Loucy (cell line): ENCODE data around the gene NTNG1.
A peak's percentile ranks its signal among the peaks of the same experiment; 100 is the strongest.

Experiments used
- H2AFZ ChIP-seq: fragments of 200-600 bp; sonication (generic); 2 replicates; pipeline ENCODE4 v1.6.0; 2016; ENCODE audit warnings: antibody characterized with exemption, mild to moderate bottlenecking, low read length, moderate library complexity
- H3F3A ChIP-seq: fragments of 200-600 bp; 2 replicates; pipeline ENCODE4 v1.6.0; 2016; ENCODE audit warnings: antibody characterized with exemption, low read depth, mild to moderate bottlenecking
- H3K27me3 ChIP-seq: fragments of 200-600 bp; sonication (generic); 2 replicates; pipeline ENCODE4 v1.6.1; 2014; ENCODE audit warnings: low read length, mild to moderate bottlenecking; ENCODE audit not compliant: insufficient read depth, poor library complexity, severe bottlenecking
- H3K36me3 ChIP-seq: fragments of 200-600 bp; sonication (generic); 2 replicates; pipeline ENCODE4 v1.6.1; 2016; ENCODE audit warnings: low read length; ENCODE audit not compliant: insufficient read depth
- H3K4me1 ChIP-seq: fragments of 200-600 bp; sonication (generic); 2 replicates; pipeline ENCODE4 v1.5.1; 2014; ENCODE audit warnings: low read length, mild to moderate bottlenecking; ENCODE audit not compliant: insufficient read depth, poor library complexity, severe bottlenecking
- H3K4me2 ChIP-seq: fragments of 200-600 bp; sonication (generic); 2 replicates; pipeline ENCODE4 v1.6.0; 2014; ENCODE audit warnings: antibody characterized with exemption, low read length, low read depth, mild to moderate bottlenecking; ENCODE audit not compliant: poor library complexity, severe bottlenecking
- H3K4me3 ChIP-seq: fragments of 200-600 bp; sonication (generic); 2 replicates; pipeline ENCODE4 v1.5.1; 2014; ENCODE audit warnings: low read length, mild to moderate bottlenecking, mixed read lengths; ENCODE audit not compliant: poor library complexity, severe bottlenecking
- H3K79me2 ChIP-seq: fragments of 200-600 bp; sonication (generic); 2 replicates; pipeline ENCODE4 v1.6.1; 2014; ENCODE audit warnings: low read length; ENCODE audit not compliant: insufficient read depth
- H3K9ac ChIP-seq: fragments of 200-600 bp; sonication (generic); 2 replicates; pipeline ENCODE4 v1.6.0; 2014; ENCODE audit warnings: mild to moderate bottlenecking, low read depth, low read length, moderate library complexity; ENCODE audit not compliant: poor library complexity, severe bottlenecking
- H3K9me2 ChIP-seq: fragments of 200-600 bp; sonication (generic); replicated peaks from 2 replicates; pipeline ENCODE4 v1.6.1; 2016; ENCODE audit warnings: low read depth, low read length, mixed read lengths
- H3K9me3 ChIP-seq: fragments of 200-600 bp; sonication (generic); 2 replicates; pipeline ENCODE4 v1.6.1; 2014; ENCODE audit warnings: mild to moderate bottlenecking, antibody characterized with exemption, low read length, low read depth; ENCODE audit not compliant: insufficient read depth
- H4K20me1 ChIP-seq: fragments of 200-600 bp; sonication (generic); 2 replicates; pipeline ENCODE4 v1.6.0; 2014; ENCODE audit warnings: antibody characterized with exemption, low read length, mild to moderate bottlenecking; ENCODE audit not compliant: insufficient read depth, poor library complexity, severe bottlenecking
- EZH2phosphoT487 ChIP-seq: fragments of 200-600 bp; IDR thresholded peaks from 2 replicates; pipeline ENCODE4 v1.6.1; 2018; ENCODE audit warnings: antibody characterized with exemption, mild to moderate bottlenecking, moderate library complexity, borderline replicate concordance
- TF ChIP-seq, protein P1 (sequence below): fragments of 200-600 bp; sonication (generic); conservative IDR thresholded peaks from 2 replicates; pipeline ENCODE4 v1.5.1; 2014; ENCODE audit warnings: mild to moderate bottlenecking, antibody characterized with exemption, low read length

The NTNG1 gene

DNA sequence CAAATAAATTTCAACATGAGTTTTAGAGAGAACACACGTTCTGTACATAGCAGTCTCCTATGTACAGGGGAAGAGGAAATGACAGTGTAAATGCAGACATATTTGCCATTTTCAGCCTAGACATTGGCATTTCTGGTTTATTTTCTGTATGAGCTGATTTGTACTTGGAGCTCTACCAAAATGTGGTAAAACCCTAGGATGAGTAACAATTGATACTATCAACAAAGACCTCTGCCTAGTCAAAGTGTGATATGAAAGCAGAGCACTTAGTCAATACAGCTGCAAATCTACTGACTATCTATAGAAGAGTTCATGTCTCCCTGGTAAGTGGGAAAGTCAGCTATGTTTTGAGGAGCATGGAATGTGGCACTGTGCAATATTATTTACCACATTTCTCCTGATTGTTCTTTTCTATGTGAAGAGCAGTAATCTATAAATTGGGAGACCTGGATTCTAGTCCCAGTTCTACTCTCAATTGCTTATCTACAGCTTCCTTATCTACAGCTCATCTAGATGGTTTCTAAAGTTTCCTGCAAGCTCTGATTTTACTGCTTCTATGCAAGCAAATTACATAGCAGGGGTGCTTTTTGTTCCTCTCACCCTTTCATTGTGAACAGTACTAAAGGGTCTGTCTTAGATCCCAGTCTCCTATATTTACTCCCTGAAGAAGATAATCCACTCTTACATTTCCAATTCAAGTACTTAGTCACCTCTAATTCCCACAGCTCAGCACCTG, 334.2 kb downstream of the NTNG1 start:
- no peaks in the 10 kb centered on the region for H3K4me1 ChIP-seq
- TF ChIP-seq EZH2phosphoT487: no peak
- TF ChIP-seq, protein P1, sequence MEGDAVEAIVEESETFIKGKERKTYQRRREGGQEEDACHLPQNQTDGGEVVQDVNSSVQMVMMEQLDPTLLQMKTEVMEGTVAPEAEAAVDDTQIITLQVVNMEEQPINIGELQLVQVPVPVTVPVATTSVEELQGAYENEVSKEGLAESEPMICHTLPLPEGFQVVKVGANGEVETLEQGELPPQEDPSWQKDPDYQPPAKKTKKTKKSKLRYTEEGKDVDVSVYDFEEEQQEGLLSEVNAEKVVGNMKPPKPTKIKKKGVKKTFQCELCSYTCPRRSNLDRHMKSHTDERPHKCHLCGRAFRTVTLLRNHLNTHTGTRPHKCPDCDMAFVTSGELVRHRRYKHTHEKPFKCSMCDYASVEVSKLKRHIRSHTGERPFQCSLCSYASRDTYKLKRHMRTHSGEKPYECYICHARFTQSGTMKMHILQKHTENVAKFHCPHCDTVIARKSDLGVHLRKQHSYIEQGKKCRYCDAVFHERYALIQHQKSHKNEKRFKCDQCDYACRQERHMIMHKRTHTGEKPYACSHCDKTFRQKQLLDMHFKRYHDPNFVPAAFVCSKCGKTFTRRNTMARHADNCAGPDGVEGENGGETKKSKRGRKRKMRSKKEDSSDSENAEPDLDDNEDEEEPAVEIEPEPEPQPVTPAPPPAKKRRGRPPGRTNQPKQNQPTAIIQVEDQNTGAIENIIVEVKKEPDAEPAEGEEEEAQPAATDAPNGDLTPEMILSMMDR: no peak
- no peaks in the 10 kb centered on the region for H4K20me1 ChIP-seq
- H3K4me2 ChIP-seq: no peak overlapping the region
- H3K36me3 ChIP-seq: no peaks in the 10 kb centered on the region
- no peaks in the 10 kb centered on the region for H3K9me2 ChIP-seq
- no peaks in the 10 kb centered on the region for H3K79me2 ChIP-seq
- no peak overlapping the region for H3K4me3 ChIP-seq
- H3K9me3 ChIP-seq: no peaks in the 10 kb centered on the region
- H3K9ac ChIP-seq: no peak overlapping the region
- no peaks in the 10 kb centered on the region for H3F3A ChIP-seq
- H2AFZ ChIP-seq: no peak overlapping the region; the same call in 1 of the 2 replicates
- no peaks in the 10 kb centered on the region for H3K27me3 ChIP-seq

DNA sequence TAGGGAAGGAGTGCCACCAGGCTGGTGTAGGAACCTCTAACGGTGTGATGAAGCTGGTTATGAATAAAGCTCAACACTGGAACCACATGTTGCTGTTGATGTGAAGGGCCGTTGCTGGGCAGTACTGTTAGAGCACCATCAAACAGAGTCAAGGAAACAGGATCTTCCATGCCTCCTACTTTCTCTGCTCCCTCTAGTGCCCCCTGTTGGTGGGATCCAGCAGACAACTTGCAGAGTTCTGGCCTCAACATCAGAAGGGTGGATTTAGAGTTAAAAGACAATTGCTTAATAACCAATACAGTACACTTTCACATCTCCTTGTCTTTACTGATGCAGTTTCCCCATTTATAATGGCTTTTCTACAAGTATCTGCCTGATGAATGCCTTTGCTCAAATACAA, 336.4 kb downstream of the NTNG1 start:
- Histone ChIP-seq H3K4me2 (no peak overlapping the region), H3K79me2 (no peaks in the 10 kb centered on the region), H3K9me3 (no peaks in the 10 kb centered on the region), H3K4me1 (no peaks in the 10 kb centered on the region), H3K9ac (no peak overlapping the region), H3F3A (no peaks in the 10 kb centered on the region), H2AFZ (no peak overlapping the region), H3K9me2 (no peaks in the 10 kb centered on the region), H4K20me1 (no peaks in the 10 kb centered on the region), H3K36me3 (no peaks in the 10 kb centered on the region), H3K4me3 (no peak overlapping the region), H3K27me3 (peaks cover under 1% of the 10 kb centered on the region)
- no peak for TF ChIP-seq EZH2phosphoT487
- TF ChIP-seq, protein P1: peak; percentile 75

DNA sequence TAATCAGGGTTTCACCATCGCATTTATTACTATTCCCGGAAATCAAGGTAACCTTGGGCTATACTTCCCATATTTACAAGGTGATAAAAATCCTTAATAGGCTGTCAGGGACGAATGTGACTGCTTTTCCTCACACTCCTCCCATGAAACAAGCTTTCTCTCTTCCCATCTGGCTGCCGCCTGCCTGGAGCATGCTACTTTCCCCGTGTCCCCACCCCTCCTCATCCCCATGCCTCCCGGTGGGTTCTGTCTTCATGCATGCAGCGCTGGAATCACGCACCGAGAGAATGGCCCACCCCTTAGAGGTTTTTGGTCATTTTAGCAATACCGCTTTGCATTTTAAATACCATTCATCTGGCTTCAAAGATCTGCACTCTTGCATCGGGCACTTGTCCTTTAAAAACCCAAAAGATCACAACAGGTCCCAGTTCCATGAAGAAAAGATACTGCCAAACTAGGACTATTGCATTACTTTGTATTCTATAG, 339.1 kb downstream of the NTNG1 start:
- Histone ChIP-seq H2AFZ (no peak overlapping the region), H3K4me3 (no peak overlapping the region), H3K9me2 (no peaks in the 10 kb centered on the region), H3K36me3 (no peaks in the 10 kb centered on the region), H3K9me3 (no peaks in the 10 kb centered on the region), H3K79me2 (no peaks in the 10 kb centered on the region), H3F3A (no peaks in the 10 kb centered on the region), H3K9ac (no peak overlapping the region), H3K4me1 (no peaks in the 10 kb centered on the region), H3K4me2 (no peak overlapping the region), H4K20me1 (no peaks in the 10 kb centered on the region), H3K27me3 (peaks cover 6% of the 10 kb centered on the region)
- TF ChIP-seq EZH2phosphoT487: no peak
- TF ChIP-seq, protein P1: no peak
